Skeletal muscle cell (primary cell): Measurements from ENCODE around the gene VPS37B.
"Not testable (repeated sequence)": the region's sequence is repeated elsewhere in the genome, so short reads cannot be mapped to it uniquely, and the experiment has no call there.

ENCODE experiments used
- DNase-seq: peaks from one replicate; pipeline ENCODE4 v3.0.0-alpha.2; 2010; ENCODE audit warnings: low read depth
- H3K4me3 ChIP-seq: 2 replicates; pipeline ENCODE4 v1.5.1; 2011; ENCODE audit warnings: low read depth, mild to moderate bottlenecking, control low read depth, low read length, moderate library complexity

VPS37B gene

GRCh38 chr12:122886161-122886560, 9.8 kb downstream of the VPS37B start:
- DNase-seq, result no peak
- no peak overlapping the region for H3K4me3 ChIP-seq

DNA sequence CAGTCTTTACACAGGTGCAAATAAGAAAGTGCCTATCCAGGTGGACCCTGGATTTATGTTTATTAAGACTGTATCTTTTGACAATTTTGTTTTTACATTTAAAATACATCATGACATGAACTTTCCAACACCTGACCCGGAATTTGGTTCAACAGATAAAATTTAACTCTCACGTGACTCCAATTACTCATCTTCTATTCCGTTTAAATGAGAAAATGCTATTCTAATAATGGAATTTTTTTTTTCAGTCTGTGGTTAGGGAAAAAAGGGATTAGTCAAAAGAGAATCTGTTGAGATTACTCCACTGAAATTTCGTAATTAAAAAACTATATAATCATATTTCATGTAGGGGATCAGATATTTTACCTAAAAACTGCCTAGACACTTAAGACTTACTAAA, 11.1 kb downstream of the VPS37B start:
- no peak overlapping the region for H3K4me3 ChIP-seq
- no peak for DNase-seq

GRCh38 chr12:122884091-122884826, 11.7 kb downstream of the VPS37B start:
- H3K4me3 ChIP-seq, result no peak overlapping the region
- no peak for DNase-seq

- no peak for DNase-seq
- no peak overlapping the region for H3K4me3 ChIP-seq
These were observed 12.9 kb downstream of the VPS37B start for GRCh38 chr12:122882908-122883558.

DNA sequence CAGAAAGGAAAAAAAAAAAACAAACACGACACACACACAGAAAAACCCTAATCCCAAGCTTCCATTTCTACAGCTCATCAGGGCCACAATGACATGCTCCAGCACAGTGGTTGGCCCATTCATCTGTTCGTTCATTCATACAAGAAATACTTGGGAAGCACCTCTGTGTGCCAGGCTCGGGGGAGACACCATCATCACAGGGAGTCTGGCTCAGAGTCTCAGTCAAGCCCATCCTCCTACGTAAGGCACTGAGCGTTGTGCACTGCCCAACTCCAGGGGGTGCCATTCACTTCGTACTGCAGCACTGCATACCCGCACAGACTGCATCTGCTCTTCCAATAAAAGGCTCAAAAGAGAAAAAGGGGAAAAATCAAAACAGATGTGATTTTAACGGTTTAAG, 15.3 kb downstream of the VPS37B start:
- no peak overlapping the region for H3K4me3 ChIP-seq
- DNase-seq, result peak; percentile 35

- H3K4me3 ChIP-seq, result no peak overlapping the region
- DNase-seq, result no peak
These were observed 15.7 kb downstream of the VPS37B start for GRCh38 chr12:122880155-122880667.

DNA sequence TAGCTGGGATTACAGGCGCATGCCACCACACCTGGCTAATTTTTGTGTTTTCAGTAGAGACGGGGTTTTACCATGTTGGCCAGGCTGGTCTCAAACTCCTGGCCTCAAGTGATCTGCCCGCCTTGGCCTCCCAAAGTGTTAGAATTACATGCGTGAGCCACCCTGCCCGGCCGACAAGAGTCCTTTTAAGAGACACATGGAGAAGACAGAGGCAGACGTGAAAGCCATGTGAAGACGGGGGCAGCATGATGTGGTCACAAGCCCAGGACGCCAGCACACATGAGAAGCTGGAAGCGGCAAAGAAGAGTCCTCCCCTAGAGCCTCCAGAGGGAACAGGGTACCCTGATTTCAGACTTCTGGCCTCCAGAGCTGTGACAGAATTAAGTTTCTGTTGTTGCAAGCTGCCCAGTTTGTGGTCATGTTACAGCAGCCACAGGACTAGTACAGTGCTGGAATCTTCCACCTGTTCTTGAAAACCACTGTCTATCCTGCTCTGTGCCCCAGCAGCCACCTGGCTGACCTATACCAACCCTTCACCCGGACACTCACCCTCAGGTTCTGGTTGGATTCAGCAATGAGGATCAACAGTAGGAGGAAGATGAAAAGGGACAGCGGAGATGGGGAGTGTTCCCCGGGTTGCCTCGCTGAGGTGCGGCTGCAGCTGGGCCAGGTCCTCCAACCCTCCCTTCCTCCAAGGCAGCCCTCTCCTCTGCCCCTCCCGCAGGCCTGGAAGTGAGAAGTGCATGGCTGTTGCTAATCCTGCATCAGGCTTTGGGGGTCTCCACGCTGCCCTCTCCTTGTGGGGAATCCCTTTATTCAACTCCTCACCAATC, 16.9 kb downstream of the VPS37B start:
- H3K4me3 ChIP-seq, result no peak overlapping the region
- DNase-seq, result peak; percentile 25

- no peak for DNase-seq
- no peak overlapping the region for H3K4me3 ChIP-seq
These were observed 19.2 kb downstream of the VPS37B start for GRCh38 chr12:122876731-122877130.

- H3K4me3 ChIP-seq, DNase-seq: not testable (repeated sequence)
These were observed 19.6 kb downstream of the VPS37B start for GRCh38 chr12:122876281-122876680.

GRCh38 chr12:122875590-122876220, 20.2 kb downstream of the VPS37B start:
- DNase-seq, result no peak
- H3K4me3 ChIP-seq, result no peak overlapping the region

DNA sequence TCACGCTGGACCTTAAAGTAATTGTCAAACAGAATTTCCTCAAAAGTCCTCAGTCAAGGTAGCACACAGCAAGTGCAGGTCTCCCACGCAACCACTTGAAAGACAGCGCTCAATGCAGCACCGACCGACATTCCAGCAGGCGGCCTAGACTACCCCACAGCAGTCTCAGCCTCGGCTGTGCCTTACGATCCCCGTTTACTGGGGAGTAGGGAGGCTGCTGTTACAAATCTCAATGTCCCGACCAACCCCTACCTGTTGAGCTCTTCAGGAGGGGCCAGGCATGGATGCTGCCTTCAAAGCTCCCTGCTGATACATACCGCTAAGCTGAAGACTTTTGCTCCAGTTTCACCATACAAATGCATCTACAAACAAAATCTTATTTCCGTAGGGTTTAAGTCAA, 21.8 kb downstream of the VPS37B start:
- no peak for DNase-seq
- H3K4me3 ChIP-seq, result no peak overlapping the region

- DNase-seq, result no peak
- no peak overlapping the region for H3K4me3 ChIP-seq
These were observed 22.4 kb downstream of the VPS37B start for GRCh38 chr12:122873540-122873939.

GRCh38 chr12:122872815-122873361, 23.0 kb downstream of the VPS37B start:
- no peak for DNase-seq
- H3K4me3 ChIP-seq, result no peak overlapping the region

GRCh38 chr12:122871851-122872780, 23.8 kb downstream of the VPS37B start:
- peak; percentile 84 for DNase-seq
- H3K4me3 ChIP-seq, result peak overlapping the region; percentile 37

- DNase-seq, result no peak
- H3K4me3 ChIP-seq, result peak overlapping the region; percentile 37
These were observed 24.9 kb downstream of the VPS37B start for GRCh38 chr12:122870867-122871664.

DNA sequence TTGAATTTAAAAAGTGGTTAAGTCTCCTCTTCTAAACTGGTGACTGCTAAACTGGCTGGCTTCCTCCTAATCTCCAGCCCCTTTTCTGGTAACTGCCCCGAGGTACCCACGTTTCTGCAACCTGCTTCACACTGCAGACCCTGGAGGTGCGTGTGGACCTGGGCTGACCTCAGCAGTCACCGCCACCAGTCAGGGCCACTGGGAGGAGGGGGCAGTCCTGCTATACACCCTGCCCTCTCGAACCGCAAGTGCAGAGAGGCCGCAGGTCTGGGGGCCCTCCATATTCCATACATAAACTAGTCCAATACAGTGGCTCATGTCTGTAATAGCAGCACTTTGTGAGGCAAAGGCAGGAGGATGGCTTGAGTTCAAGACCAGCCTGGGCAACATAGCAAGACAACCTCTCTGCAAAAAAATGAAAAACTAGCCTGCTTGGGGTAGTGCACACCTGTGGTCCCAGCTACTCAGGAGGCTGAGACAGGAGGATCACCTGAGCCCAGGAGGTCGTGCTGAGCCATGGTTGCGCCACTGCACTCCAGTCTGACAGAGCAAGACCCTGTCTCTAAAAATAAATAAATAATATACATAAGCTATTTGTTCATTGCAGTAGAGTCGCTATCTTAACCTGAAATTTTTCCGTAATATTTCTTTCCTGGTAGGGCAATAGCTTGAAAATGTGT, 25.6 kb downstream of the VPS37B start:
- no peak overlapping the region for H3K4me3 ChIP-seq
- DNase-seq, result no peak
